Fibroblast of mammary gland (primary cell): Measurements from ENCODE around the gene NME5.
"Not testable (repeated sequence)": the region's sequence is repeated elsewhere in the genome, so short reads cannot be mapped to it uniquely, and the experiment has no call there.

Experiments
- DNase-seq: peaks from one replicate; pipeline ENCODE4 v3.0.0-alpha.2; 2010; ENCODE audit warnings: low read depth
- H3K4me3 ChIP-seq: 2 replicates; pipeline ENCODE4 v1.5.1; 2011; ENCODE audit warnings: low read depth, mild to moderate bottlenecking, low read length, moderate library complexity; ENCODE audit not compliant: control insufficient read depth
- CTCF ChIP-seq: conservative IDR thresholded peaks from 2 replicates; pipeline ENCODE4 v1.5.1; 2011; ENCODE audit warnings: low read depth, low read length, inconsistent platforms; ENCODE audit not compliant: control insufficient read depth, insufficient read depth

NME5 gene

GRCh38 chr5:138160706-138161105 is 21.5 kb upstream of the NME5 start:
- DNase-seq = no peak
- no peak for TF ChIP-seq CTCF
- no peak overlapping the region for H3K4me3 ChIP-seq

GRCh38 chr5:138159666-138160065 is 20.4 kb upstream of the NME5 start:
- no peak for DNase-seq
- H3K4me3 ChIP-seq = no peak overlapping the region
- TF ChIP-seq CTCF = no peak

GRCh38 chr5:138157626-138158025 is 18.4 kb upstream of the NME5 start:
- no peak for DNase-seq
- TF ChIP-seq CTCF = no peak
- H3K4me3 ChIP-seq = no peak overlapping the region

- DNase-seq, H3K4me3 ChIP-seq: not testable (repeated sequence)
Measured at GRCh38 chr5:138155977-138156376, 16.7 kb upstream of the NME5 start.

- no peak for TF ChIP-seq CTCF
- no peak overlapping the region for H3K4me3 ChIP-seq
- DNase-seq = peak; percentile 17
Measured at GRCh38 chr5:138149530-138149929, 10.3 kb upstream of the NME5 start.

- DNase-seq = peak; percentile 88
- no peak for TF ChIP-seq CTCF
- H3K4me3 ChIP-seq = no peak overlapping the region
Measured at GRCh38 chr5:138148811-138149210, 9.6 kb upstream of the NME5 start.

- DNase-seq = not testable (repeated sequence)
Measured at GRCh38 chr5:138143578-138143977, 4.3 kb upstream of the NME5 start.

GRCh38 chr5:138141734-138142133 is 2.5 kb upstream of the NME5 start:
- H3K4me3 ChIP-seq = no peak overlapping the region
- no peak for TF ChIP-seq CTCF
- DNase-seq = no peak

More at GRCh38 chr5:138143578-138143977, 4.3 kb upstream of the NME5 start:
- H3K4me3 ChIP-seq = not testable (repeated sequence)
